ENCODE data around the gene ARSA. TPM values are rescaled to one million over a fixed set of nuclear protein-coding genes. Genes with fewer than 3 reads are reported as not detected.

The ARSA gene
- polyA plus RNA-seq, 1 donor (not counting 4 experiments of a cell fraction or from before 2014, with no cell fraction given), result 12.1 TPM

GRCh38 chr22:50670914-50671538 is 43.1 kb upstream of the ARSA start:
- no peak overlapping the region for H3K4me2 ChIP-seq (ENCODE audit: control insufficient read depth, extremely low read depth, insufficient read depth, low read depth, low read length)
- H3K36me3 ChIP-seq (ENCODE audit: control insufficient read depth in 2 of 2, extremely low read depth in 1 of 2, insufficient read depth in 2 of 2, low read length in 2 of 2), result no peaks in the 10 kb centered on the region
- no peak for DNase-seq (ENCODE audit: low read depth, low spot score)
- no peaks in the 10 kb centered on the region for H3K9me3 ChIP-seq (ENCODE audit: control insufficient read depth, low read depth, low read length)
- no peaks in the 10 kb centered on the region for H3K79me2 ChIP-seq (ENCODE audit: control insufficient read depth, insufficient read depth, low read length)
- no peaks in the 10 kb centered on the region for H3K9me1 ChIP-seq (ENCODE audit: control insufficient read depth, extremely low read depth, insufficient read depth, low read length)
- no peaks in the 10 kb centered on the region for H3K4me1 ChIP-seq (ENCODE audit: control insufficient read depth, extremely low read depth, insufficient read depth, low read length)
- TF ChIP-seq EZH2 (IDR thresholded peaks at IDR 0.05; ENCODE audit: low read length), result no peak
- TF ChIP-seq CTCF (optimal IDR thresholded peaks at IDR 0.05 in 1 of 3, IDR thresholded peaks at IDR 0.05 in 1 of 3, conservative IDR thresholded peaks at IDR 0.05 in 1 of 3; ENCODE audit: extremely low read depth in 1 of 3, insufficient read depth in 2 of 3, low read length in 3 of 3), result no peak
- H3K9ac ChIP-seq (ENCODE audit: control insufficient read depth, extremely low read depth, insufficient read depth, low read length), result no peak overlapping the region
- no peak overlapping the region for H3K4me3 ChIP-seq (ENCODE audit: control insufficient read depth in 2 of 3, extremely low read depth in 1 of 3, insufficient read depth in 2 of 3, low read depth in 1 of 3, low read length in 3 of 3)
- H4K20me1 ChIP-seq (ENCODE audit: control insufficient read depth, extremely low read depth, insufficient read depth, low read length), result no peaks in the 10 kb centered on the region
- dilution Hi-C loops (cut with MboI; ENCODE audit: extremely low pct_ligation_motif_present, low sequenced_read_pairs), result no loop called here
- peaks cover 21% of the 10 kb centered on the region for H3K27me3 ChIP-seq (ENCODE audit: control insufficient read depth, extremely low read depth, insufficient read depth, low read length)
- H3K27ac ChIP-seq (ENCODE audit: control insufficient read depth, insufficient read depth, low read length), result no peak overlapping the region
- H2AFZ ChIP-seq (ENCODE audit: control insufficient read depth, low read length), result no peak overlapping the region
- no peak for FAIRE-seq

- Histone ChIP-seq H2AFZ (ENCODE audit: control insufficient read depth, low read length) (no peak overlapping the region), H3K27me3 (ENCODE audit: control insufficient read depth, extremely low read depth, insufficient read depth, low read length) (peaks cover 21% of the 10 kb centered on the region), H3K9ac (ENCODE audit: control insufficient read depth, extremely low read depth, insufficient read depth, low read length) (no peak overlapping the region), H3K27ac (ENCODE audit: control insufficient read depth, insufficient read depth, low read length) (no peak overlapping the region), H3K4me3 (ENCODE audit: control insufficient read depth in 2 of 3, extremely low read depth in 1 of 3, insufficient read depth in 2 of 3, low read depth in 1 of 3, low read length in 3 of 3) (no peak overlapping the region), H3K9me3 (ENCODE audit: control insufficient read depth, low read depth, low read length) (no peaks in the 10 kb centered on the region), H3K4me1 (ENCODE audit: control insufficient read depth, extremely low read depth, insufficient read depth, low read length) (no peaks in the 10 kb centered on the region), H3K9me1 (ENCODE audit: control insufficient read depth, extremely low read depth, insufficient read depth, low read length) (no peaks in the 10 kb centered on the region), H3K36me3 (ENCODE audit: control insufficient read depth in 2 of 2, extremely low read depth in 1 of 2, insufficient read depth in 2 of 2, low read length in 2 of 2) (no peaks in the 10 kb centered on the region), H3K79me2 (ENCODE audit: control insufficient read depth, insufficient read depth, low read length) (no peaks in the 10 kb centered on the region), H3K4me2 (ENCODE audit: control insufficient read depth, extremely low read depth, insufficient read depth, low read depth, low read length) (no peak overlapping the region), H4K20me1 (ENCODE audit: control insufficient read depth, extremely low read depth, insufficient read depth, low read length) (no peaks in the 10 kb centered on the region)
- no peak for FAIRE-seq
- no peak for TF ChIP-seq CTCF (optimal IDR thresholded peaks at IDR 0.05 in 1 of 3, IDR thresholded peaks at IDR 0.05 in 1 of 3, conservative IDR thresholded peaks at IDR 0.05 in 1 of 3; ENCODE audit: extremely low read depth in 1 of 3, insufficient read depth in 2 of 3, low read length in 3 of 3)
- no peak for TF ChIP-seq EZH2 (IDR thresholded peaks at IDR 0.05; ENCODE audit: low read length)
- DNase-seq (ENCODE audit: low read depth, low spot score), result no peak
- dilution Hi-C loops (cut with MboI; ENCODE audit: extremely low pct_ligation_motif_present, low sequenced_read_pairs), result no loop called here
Measured at GRCh38 chr22:50670513-50670912, 42.6 kb upstream of the ARSA start.

Measured in keratinocyte (primary cell).